DOHH2 (cell line): ENCODE measurements around the gene PDLIM1.

Experiments
- H3F3A ChIP-seq: fragments of 200-600 bp; sonication (generic), shearing (Covaris generic); 2 replicates; pipeline ENCODE4 v1.6.0; 2016; ENCODE audit warnings: antibody characterized with exemption, mild to moderate bottlenecking; ENCODE audit not compliant: control insufficient read depth, insufficient read depth
- H3K27ac ChIP-seq: fragments of 200-600 bp; sonication (generic); 2 replicates; pipeline ENCODE4 v1.5.1; 2014; ENCODE audit warnings: low read depth, mild to moderate bottlenecking, low read length, moderate library complexity
- H3K27me3 ChIP-seq: fragments of 200-600 bp; sonication (generic); 2 replicates; pipeline ENCODE4 v1.6.1; 2014; ENCODE audit warnings: mild to moderate bottlenecking, low read length, mixed read lengths; ENCODE audit not compliant: control insufficient read depth
- H3K36me3 ChIP-seq: fragments of 200-600 bp; sonication (generic); 2 replicates; pipeline ENCODE4 v1.6.1; 2014; ENCODE audit warnings: mild to moderate bottlenecking, low read length, moderate library complexity, mixed read lengths; ENCODE audit not compliant: control insufficient read depth
- H3K4me1 ChIP-seq: fragments of 200-600 bp; sonication (generic); 2 replicates; pipeline ENCODE4 v1.6.1; 2014; ENCODE audit warnings: mild to moderate bottlenecking, low read length, mixed read lengths; ENCODE audit not compliant: control insufficient read depth
- H3K4me2 ChIP-seq: fragments of 200-600 bp; sonication (generic); 2 replicates; pipeline ENCODE4 v1.6.0; 2014; ENCODE audit warnings: mild to moderate bottlenecking, low read length, moderate library complexity
- H3K4me3 ChIP-seq: fragments of 200-600 bp; sonication (generic); 2 replicates; pipeline ENCODE4 v1.5.1; 2014; ENCODE audit warnings: mild to moderate bottlenecking, low read length, mixed read lengths
- H3K79me2 ChIP-seq: fragments of 200-600 bp; sonication (generic); 2 replicates; pipeline ENCODE4 v1.6.1; 2014; ENCODE audit warnings: mild to moderate bottlenecking, low read length, mixed read lengths; ENCODE audit not compliant: control insufficient read depth
- H3K9me2 ChIP-seq: fragments of 200-600 bp; sonication (generic); replicated peaks from 2 replicates; pipeline ENCODE4 v1.6.1; 2014; ENCODE audit warnings: mild to moderate bottlenecking, low read length, mixed read lengths; ENCODE audit not compliant: control insufficient read depth
- H3K9me3 ChIP-seq: fragments of 200-600 bp; sonication (generic); 2 replicates; pipeline ENCODE4 v1.6.1; 2014; ENCODE audit warnings: antibody characterized with exemption, low read length, mixed read lengths; ENCODE audit not compliant: control insufficient read depth, insufficient read depth
- H4K20me1 ChIP-seq: fragments of 200-600 bp; sonication (generic); 2 replicates; pipeline ENCODE4 v1.6.0; 2014; ENCODE audit warnings: low read depth, mild to moderate bottlenecking, antibody characterized with exemption, low read length, moderate library complexity; ENCODE audit not compliant: control insufficient read depth, insufficient read depth
- EZH2phosphoT487 ChIP-seq: fragments of 200-600 bp; sonication (generic); IDR thresholded peaks from 2 replicates; pipeline ENCODE4 v1.6.1; 2017; ENCODE audit warnings: borderline replicate concordance, mild to moderate bottlenecking, antibody characterized with exemption, low read length, moderate library complexity, mixed read lengths
- TF ChIP-seq, protein P1 (sequence below): fragments of 200-600 bp; sonication (generic); IDR thresholded peaks from one replicate; pipeline ENCODE4 v1.5.1; 2014; ENCODE audit warnings: antibody characterized with exemption, mild to moderate bottlenecking, low read depth, low read length; ENCODE audit not compliant: poor library complexity, severe bottlenecking

PDLIM1 gene

DNA sequence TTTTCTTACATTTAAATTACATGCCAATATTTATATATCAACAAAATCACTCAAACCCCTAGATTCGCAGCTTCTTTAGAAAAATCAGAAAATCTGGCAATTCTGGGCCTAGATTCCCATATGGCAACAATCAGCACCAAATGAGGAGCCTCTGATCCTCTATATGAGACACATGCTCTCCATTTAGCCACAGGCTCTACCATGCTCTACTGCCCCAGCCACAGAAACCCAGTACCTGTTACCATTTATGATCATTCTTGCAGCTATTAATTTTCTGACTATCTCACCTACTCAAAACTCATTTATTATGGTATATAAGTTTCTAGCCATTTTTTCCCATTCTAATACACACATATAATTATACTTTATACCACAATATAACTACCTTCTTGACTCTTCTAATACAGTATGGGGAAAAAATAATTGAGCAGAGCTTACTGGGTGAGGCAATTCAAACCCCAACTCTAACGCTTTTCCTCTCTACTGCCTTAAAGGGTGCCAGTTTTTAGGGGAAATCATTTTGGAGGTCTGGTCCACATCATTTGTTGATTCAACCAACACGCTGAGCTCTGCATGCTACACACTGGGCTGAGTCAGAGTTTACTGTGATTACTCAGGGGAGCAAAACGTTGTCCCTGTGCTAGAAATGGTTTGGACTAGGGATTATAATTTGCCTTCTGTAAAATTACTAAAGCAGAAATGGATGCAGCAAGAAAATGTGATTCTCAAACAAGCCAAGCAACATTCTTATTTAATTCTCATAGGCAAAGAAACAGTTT lies 11.6 kb downstream of the PDLIM1 start:
- Histone ChIP-seq H3K27me3 (no peaks in the 10 kb centered on the region), H3K9me2 (no peaks in the 10 kb centered on the region), H4K20me1 (peaks cover 10% of the 10 kb centered on the region; the same call in 1 of the 2 replicates), H3K9me3 (no peaks in the 10 kb centered on the region), H3K36me3 (no peaks in the 10 kb centered on the region), H3K79me2 (peaks cover 93% of the 10 kb centered on the region), H3K4me3 (no peak overlapping the region), H3K4me2 (no peak overlapping the region), H3F3A (peaks cover 3% of the 10 kb centered on the region; the same call in 1 of the 2 replicates), H3K27ac (no peak overlapping the region), H3K4me1 (peaks cover 20% of the 10 kb centered on the region)
- no peak for TF ChIP-seq EZH2phosphoT487
- TF ChIP-seq, protein P1, sequence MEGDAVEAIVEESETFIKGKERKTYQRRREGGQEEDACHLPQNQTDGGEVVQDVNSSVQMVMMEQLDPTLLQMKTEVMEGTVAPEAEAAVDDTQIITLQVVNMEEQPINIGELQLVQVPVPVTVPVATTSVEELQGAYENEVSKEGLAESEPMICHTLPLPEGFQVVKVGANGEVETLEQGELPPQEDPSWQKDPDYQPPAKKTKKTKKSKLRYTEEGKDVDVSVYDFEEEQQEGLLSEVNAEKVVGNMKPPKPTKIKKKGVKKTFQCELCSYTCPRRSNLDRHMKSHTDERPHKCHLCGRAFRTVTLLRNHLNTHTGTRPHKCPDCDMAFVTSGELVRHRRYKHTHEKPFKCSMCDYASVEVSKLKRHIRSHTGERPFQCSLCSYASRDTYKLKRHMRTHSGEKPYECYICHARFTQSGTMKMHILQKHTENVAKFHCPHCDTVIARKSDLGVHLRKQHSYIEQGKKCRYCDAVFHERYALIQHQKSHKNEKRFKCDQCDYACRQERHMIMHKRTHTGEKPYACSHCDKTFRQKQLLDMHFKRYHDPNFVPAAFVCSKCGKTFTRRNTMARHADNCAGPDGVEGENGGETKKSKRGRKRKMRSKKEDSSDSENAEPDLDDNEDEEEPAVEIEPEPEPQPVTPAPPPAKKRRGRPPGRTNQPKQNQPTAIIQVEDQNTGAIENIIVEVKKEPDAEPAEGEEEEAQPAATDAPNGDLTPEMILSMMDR = no peak

DNA sequence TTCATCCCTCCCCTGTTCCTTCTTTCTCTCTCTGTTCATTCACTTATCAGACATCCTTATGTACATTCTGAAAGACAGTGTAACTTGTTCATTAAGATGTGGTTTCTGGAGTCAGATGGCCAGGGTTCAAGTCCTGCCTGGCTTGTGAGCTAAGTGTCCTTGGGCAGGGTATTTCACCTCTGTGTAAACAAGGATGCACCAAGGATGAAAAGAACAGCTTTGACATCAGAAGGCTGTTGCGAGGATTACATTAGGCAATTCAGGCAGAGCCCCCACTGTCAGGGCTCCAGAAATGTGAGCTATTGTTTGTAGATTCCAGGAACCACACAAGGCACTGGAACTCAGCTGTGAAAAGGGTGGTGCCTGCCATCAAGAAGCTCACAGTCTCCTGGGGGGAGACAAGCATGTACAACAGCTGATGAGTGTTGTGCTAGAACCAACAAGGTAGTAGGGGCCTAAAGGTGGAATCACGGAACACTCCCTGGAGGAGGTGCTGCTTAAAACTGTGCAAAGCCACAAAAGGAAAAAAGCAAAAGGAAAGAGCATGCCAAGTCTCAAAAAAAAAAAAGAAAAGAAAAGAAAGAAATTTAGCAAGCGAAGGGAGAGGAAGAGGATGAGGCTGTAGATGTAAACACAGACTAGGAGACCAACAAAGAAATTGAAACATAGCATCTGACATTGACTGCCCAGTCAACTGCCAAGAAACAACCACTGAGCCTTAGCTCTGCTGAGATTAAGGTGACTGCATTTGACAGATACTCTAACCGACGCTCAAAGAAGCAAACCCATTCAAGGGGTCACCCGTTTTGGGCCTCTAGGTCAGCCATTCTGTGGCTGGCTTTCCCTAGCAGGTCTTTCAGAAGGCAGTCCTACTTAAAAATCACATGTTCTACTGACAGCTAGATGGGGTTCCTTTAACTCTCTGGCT lies 12.5 kb downstream of the PDLIM1 start:
- Histone ChIP-seq H3F3A (peaks cover 3% of the 10 kb centered on the region; the same call in 1 of the 2 replicates), H3K79me2 (peaks cover 93% of the 10 kb centered on the region), H3K4me1 (peaks cover 20% of the 10 kb centered on the region)

DNA sequence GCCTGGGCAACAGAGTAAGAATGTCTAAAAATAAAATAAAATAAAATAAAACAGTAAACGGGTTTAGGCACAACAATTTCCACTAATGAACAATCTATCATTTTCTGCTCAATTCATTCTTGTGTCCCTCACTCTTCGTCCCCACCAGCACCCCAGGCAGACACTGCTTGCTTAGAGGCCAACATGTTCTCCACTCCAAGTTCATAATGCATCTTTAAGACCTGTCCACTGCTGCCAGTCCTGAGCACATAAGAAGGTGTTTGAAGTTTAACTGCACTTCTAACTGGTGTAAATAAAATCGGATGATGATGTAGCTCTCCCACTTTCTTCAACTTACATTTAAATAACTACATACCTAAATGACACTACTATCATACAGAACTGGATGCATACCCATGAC lies 13.2 kb downstream of the PDLIM1 start:
- Histone ChIP-seq H3K4me3 (no peak overlapping the region), H3K4me2 (no peak overlapping the region), H3K27ac (no peak overlapping the region), H3K79me2 (peaks cover 95% of the 10 kb centered on the region), H3K9me3 (no peaks in the 10 kb centered on the region), H3K27me3 (no peaks in the 10 kb centered on the region), H4K20me1 (peaks cover 10% of the 10 kb centered on the region; the same call in 1 of the 2 replicates), H3K4me1 (peaks cover 20% of the 10 kb centered on the region), H3K9me2 (no peaks in the 10 kb centered on the region), H3K36me3 (no peaks in the 10 kb centered on the region), H3F3A (no peaks in the 10 kb centered on the region)
- no peak for TF ChIP-seq EZH2phosphoT487
- TF ChIP-seq, protein P1 = no peak

More for the DNA sequence above, 12.5 kb downstream of the PDLIM1 start:
- no peaks in the 10 kb centered on the region for H3K9me2 ChIP-seq
- H3K4me3 ChIP-seq = no peak overlapping the region
- no peak for TF ChIP-seq EZH2phosphoT487
- TF ChIP-seq, protein P1 = no peak
- H3K9me3 ChIP-seq = no peaks in the 10 kb centered on the region
- no peak overlapping the region for H3K4me2 ChIP-seq
- peaks cover 10% of the 10 kb centered on the region; the same call in 1 of the 2 replicates for H4K20me1 ChIP-seq
- no peak overlapping the region for H3K27ac ChIP-seq
- H3K36me3 ChIP-seq = no peaks in the 10 kb centered on the region
- H3K27me3 ChIP-seq = no peaks in the 10 kb centered on the region
